Prostate gland (tissue), 2 donors: Measurements from ENCODE around the gene NRM.
"Not testable (repeated sequence)": the region's sequence is repeated elsewhere in the genome, so short reads cannot be mapped to it uniquely, and the experiment has no call there.

Experiments used
- CTCF ChIP-seq, 4 experiments: fragments of 200-600 bp in 2 of 4; fragments of 450-650 bp in 2 of 4; sonication (generic) in 2 of 4; IDR thresholded peaks; 1 replicate in 3 of 4; 2 replicates in 1 of 4; pipeline ENCODE4 v1.5.1; 2016 to 2019; ENCODE audit warnings: antibody characterized with exemption in 4 of 4, mild to moderate bottlenecking in 2 of 4, moderate library complexity in 2 of 4
- POLR2A ChIP-seq: fragments of 450-650 bp; IDR thresholded peaks from one replicate; pipeline ENCODE4 v1.6.1; 2016; ENCODE audit warnings: antibody characterized with exemption, mild to moderate bottlenecking

DNA sequence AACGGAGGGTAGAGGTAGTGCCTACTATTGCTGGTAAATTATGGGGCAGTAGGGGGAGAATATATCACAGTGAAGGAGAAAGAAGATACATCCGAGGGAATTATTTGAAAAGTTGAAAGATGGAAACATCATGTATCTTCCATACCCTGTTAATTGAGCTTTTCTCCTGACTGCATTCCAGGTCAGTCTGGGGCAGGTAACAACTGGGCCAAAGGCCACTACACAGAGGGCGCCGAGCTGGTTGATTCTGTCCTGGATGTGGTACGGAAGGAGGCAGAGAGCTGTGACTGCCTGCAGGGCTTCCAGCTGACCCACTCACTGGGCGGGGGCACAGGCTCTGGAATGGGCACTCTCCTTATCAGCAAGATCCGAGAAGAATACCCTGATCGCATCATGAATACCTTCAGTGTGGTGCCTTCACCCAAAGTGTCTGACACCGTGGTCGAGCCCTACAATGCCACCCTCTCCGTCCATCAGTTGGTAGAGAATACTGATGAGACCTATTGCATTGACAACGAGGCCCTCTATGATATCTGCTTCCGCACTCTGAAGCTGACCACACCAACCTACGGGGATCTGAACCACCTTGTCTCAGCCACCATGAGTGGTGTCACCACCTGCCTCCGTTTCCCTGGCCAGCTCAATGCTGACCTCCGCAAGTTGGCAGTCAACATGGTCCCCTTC is 32.5 kb upstream of the NRM start:
- TF ChIP-seq CTCF (IDR thresholded peaks at IDR 0.05); POLR2A: not testable (repeated sequence)
